PC-3 (cell line): Measurements from ENCODE around the gene RPL13A. TPM values are rescaled to one million over a fixed set of nuclear protein-coding genes. Genes with fewer than 3 reads are reported as not detected.

Experiments
- ATAC-seq: fragments of 200-7000 bp; cut with Tn5 transposase; 2 replicates; pipeline ENCODE4 v1.9.1; 2020; ENCODE audit warnings: mild to moderate bottlenecking, moderate library complexity
- BruUV-seq: library from RNA; stranded (reverse); fragments of 400-500 nt; replicated peaks from 2 replicates; lab custom pipeline; 2021; lab: Mats Ljungman, UMichigan
- CTCF ChIA-PET: fragments of 300-600 bp; sonication (Branson Sonifier 250); formaldehyde crosslinking; loops from one replicate; lab custom pipeline; 2022; ENCODE audit warnings: antibody characterized with exemption; lab: Charles Lee
- POLR2A ChIA-PET: fragments of 300-600 bp; sonication (Branson Sonifier 250); formaldehyde crosslinking; loops from one replicate; lab custom pipeline; 2022; ENCODE audit warnings: antibody characterized with exemption; ENCODE audit not compliant: unreplicated experiment; lab: Charles Lee
- DNase-seq: peaks from one replicate; pipeline ENCODE4 v3.0.0-alpha.2; 2015
- H2AFZ ChIP-seq: fragments of 300-600 bp; sonication (generic); 2 replicates; pipeline ENCODE4 v1.6.0; 2016; ENCODE audit warnings: antibody characterized with exemption, low read length
- H3F3A ChIP-seq: fragments of 300-600 bp; sonication (generic); one replicate; pipeline ENCODE4 v1.6.0; 2017; ENCODE audit warnings: antibody characterized with exemption, low read length, control low read depth, mild to moderate bottlenecking; ENCODE audit not compliant: unreplicated experiment
- H3K27ac ChIP-seq: fragments of 300-600 bp; sonication (generic); 2 replicates; pipeline ENCODE4 v1.5.1; 2016; ENCODE audit warnings: mild to moderate bottlenecking, low read length
- H3K27me3 ChIP-seq: fragments of 300-600 bp; sonication (generic); 2 replicates; pipeline ENCODE4 v1.6.1; 2016; ENCODE audit warnings: low read length, mixed read lengths
- H3K36me3 ChIP-seq: fragments of 300-600 bp; sonication (generic); 2 replicates; pipeline ENCODE4 v1.6.1; 2016; ENCODE audit warnings: low read depth, mixed run types, low read length, mixed read lengths
- H3K4me1 ChIP-seq: fragments of 300-600 bp; sonication (generic); 2 replicates; pipeline ENCODE4 v1.5.1; 2016; ENCODE audit warnings: low read length; ENCODE audit not compliant: insufficient read depth
- H3K4me2 ChIP-seq: fragments of 300-600 bp; sonication (generic); 2 replicates; pipeline ENCODE4 v1.6.0; 2016; ENCODE audit warnings: low read length
- H3K4me3 ChIP-seq: fragments of 300-600 bp; sonication (generic); 2 replicates; pipeline ENCODE4 v1.5.1; 2016; ENCODE audit warnings: mild to moderate bottlenecking, low read length, mixed read lengths
- H3K79me2 ChIP-seq: fragments of 300-600 bp; sonication (generic); 2 replicates; pipeline ENCODE4 v1.6.1; 2017; ENCODE audit warnings: low read length, mixed read lengths
- H3K9ac ChIP-seq: fragments of 300-600 bp; sonication (generic); 2 replicates; pipeline ENCODE4 v1.6.0; 2016; ENCODE audit warnings: mild to moderate bottlenecking, low read length
- H3K9me2 ChIP-seq: fragments of 300-600 bp; sonication (generic); replicated peaks from 2 replicates; pipeline ENCODE4 v1.6.1; 2016; ENCODE audit warnings: mixed run types, low read length, mixed read lengths
- H3K9me3 ChIP-seq: fragments of 300-600 bp; sonication (generic); 2 replicates; pipeline ENCODE4 v1.6.1; 2016; ENCODE audit warnings: low read length, mixed read lengths
- H4K20me1 ChIP-seq: fragments of 300-600 bp; sonication (generic); 2 replicates; pipeline ENCODE4 v1.6.1; 2016; ENCODE audit warnings: low read length, mixed read lengths
- CTCF ChIP-seq: fragments of 300-600 bp; sonication (generic); conservative IDR thresholded peaks from 2 replicates; pipeline ENCODE4 v1.5.1; 2017; ENCODE audit warnings: antibody characterized with exemption, low read depth, mild to moderate bottlenecking, low read length
- EZH2 ChIP-seq: fragments of 300-600 bp; sonication (generic); IDR thresholded peaks from one replicate; pipeline ENCODE4 v1.6.1; 2017; ENCODE audit warnings: antibody characterized with exemption, mild to moderate bottlenecking, low read length; ENCODE audit not compliant: unreplicated experiment
- EZH2phosphoT487 ChIP-seq: fragments of 300-600 bp; sonication (generic); IDR thresholded peaks from 2 replicates; pipeline ENCODE4 v1.6.1; 2018; ENCODE audit warnings: mild to moderate bottlenecking, antibody characterized with exemption, low read length, borderline replicate concordance
- intact Hi-C: fragments of 100-400 bp; cut with micrococcal nuclease; formaldehyde crosslinking; loops from 2 replicates; pipeline ENCODE4 v1.9.0; 2023
- total RNA-seq: library from RNA; depleted of rRNA; stranded (reverse); fragments of >200 nt; gene quantifications from 2 replicates; pipeline ENCODE4 v1.2.3, GENCODE V29; 2014

The RPL13A gene
- total RNA-seq, 1 experiment from 2014 or later, result 3,023 TPM

- no peak overlapping the region for H3K27ac ChIP-seq
- CTCF ChIA-PET, result interaction anchor here (0.7 to 1.2 kb wide), 2 partner anchors 34 to 211 kb away, joined by 3 to 6 read pairs; no protein-coding TSS in a partner anchor
Measured at GRCh38 chr19:49512970-49513745, 25.8 kb downstream of the RPL13A start.

GRCh38 chr19:49513746-49514118 lies 26.3 kb downstream of the RPL13A start:
- intact Hi-C loops, result loop anchor here (1.0 kb wide), 1 partner anchor 20 kb away; no protein-coding TSS in a partner anchor
- H3K27me3 ChIP-seq, result no peaks in the 10 kb centered on the region
- H4K20me1 ChIP-seq, result no peaks in the 10 kb centered on the region
- no peaks in the 10 kb centered on the region for H3K9me3 ChIP-seq
- no peaks in the 10 kb centered on the region for H3K79me2 ChIP-seq
- H3F3A ChIP-seq, result no peaks in the 10 kb centered on the region
- no peaks in the 10 kb centered on the region for H3K9me2 ChIP-seq
- ATAC-seq (peak; percentile 21), DNase-seq (no peak)
- H3K27ac ChIP-seq, result no peak overlapping the region
- peak overlapping the region; percentile 97 for H3K4me3 ChIP-seq
- peaks cover 11% of the 10 kb centered on the region for H3K4me1 ChIP-seq
- BruUV-seq, result TSS peak; percentile 67
- H3K4me2 ChIP-seq, result peak overlapping the region; percentile 99
- H3K36me3 ChIP-seq, result no peaks in the 10 kb centered on the region
- CTCF ChIA-PET, result interaction anchor here (0.7 to 1.2 kb wide), 2 partner anchors 33 to 212 kb away, joined by 3 to 6 read pairs; no protein-coding TSS in a partner anchor
- H3K9ac ChIP-seq, result peak overlapping the region; percentile 71
- H2AFZ ChIP-seq, result peak overlapping the region; percentile 100
- POLR2A ChIA-PET, result no interaction called here
- TF ChIP-seq CTCF (no peak), EZH2 (no peak), EZH2phosphoT487 (no peak)

More at GRCh38 chr19:49512970-49513745, 25.8 kb downstream of the RPL13A start:
- no TSS peak for BruUV-seq
- H3K27me3 ChIP-seq, result no peaks in the 10 kb centered on the region
- no peaks in the 10 kb centered on the region for H3K36me3 ChIP-seq
- POLR2A ChIA-PET, result no interaction called here
- H3K4me3 ChIP-seq, result peak overlapping the region; percentile 97
- DNase-seq, result no peak
- peak overlapping the region; percentile 99 for H3K4me2 ChIP-seq
- H3K4me1 ChIP-seq, result peaks cover 11% of the 10 kb centered on the region
- no peaks in the 10 kb centered on the region for H3K79me2 ChIP-seq
- H3F3A ChIP-seq, result no peaks in the 10 kb centered on the region
- no peaks in the 10 kb centered on the region for H3K9me3 ChIP-seq
- H2AFZ ChIP-seq, result peak overlapping the region; percentile 100
- H3K9me2 ChIP-seq, result no peaks in the 10 kb centered on the region
- ATAC-seq, result peak; percentile 75
- intact Hi-C loops, result loop anchor here (1.0 kb wide), 1 partner anchor 20 kb away; no protein-coding TSS in a partner anchor
- H3K9ac ChIP-seq, result peak overlapping the region; percentile 71
- H4K20me1 ChIP-seq, result no peaks in the 10 kb centered on the region
- TF ChIP-seq EZH2phosphoT487, result no peak
- no peak for TF ChIP-seq EZH2
- TF ChIP-seq CTCF, result no peak
